ENCODE measurements around the gene SLCO1B3. TPM values are rescaled to one million over a fixed set of nuclear protein-coding genes. Genes with fewer than 3 reads are reported as not detected.

The SLCO1B3 gene
- total RNA-seq, 1 experiment from 2014 or later: not detected

DNA sequence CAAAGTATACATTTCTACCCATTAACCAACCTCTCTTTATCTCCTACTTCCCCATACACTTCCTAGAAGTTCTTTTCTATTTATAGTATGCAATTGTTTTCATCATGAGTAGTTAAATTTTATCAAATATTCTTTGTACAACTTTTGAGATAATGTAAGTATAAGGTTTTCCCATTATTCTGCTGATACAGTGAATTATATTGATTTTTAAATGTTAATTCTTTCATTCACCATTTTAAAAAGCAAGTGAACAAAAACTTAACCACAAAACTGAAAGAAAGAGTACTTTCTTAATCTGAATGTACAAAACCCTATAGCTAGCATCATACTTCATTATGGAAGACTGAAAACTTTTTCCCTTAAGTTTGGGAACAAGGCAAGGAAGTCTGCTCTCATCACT, 9.5 kb upstream of the SLCO1B3 start:
- Histone ChIP-seq H2AK5ac (ENCODE audit: insufficient read length, low read length) (no peak overlapping the region), H3T11ph (ENCODE audit: low read length) (no peak overlapping the region), H3K4ac (ENCODE audit: low read depth, low read length) (no peak overlapping the region), H3K27me3 (ENCODE audit: insufficient read depth, low read length) (no peaks in the 10 kb centered on the region), H2BK120ac (ENCODE audit: low read depth, low read length, poor library complexity, severe bottlenecking) (no peak overlapping the region), H2BK20ac (ENCODE audit: low read depth, low read length, poor library complexity, severe bottlenecking) (no peak overlapping the region), H3K4me2 (ENCODE audit: insufficient read depth, insufficient read length, low read length) (no peak overlapping the region), H3K79me1 (ENCODE audit: insufficient read depth, low read depth, low read length, poor library complexity, severe bottlenecking) (no peaks in the 10 kb centered on the region), H4K91ac (ENCODE audit: insufficient read length, low read depth, low read length) (no peak overlapping the region), H3K14ac (ENCODE audit: insufficient read depth, low read length) (no peak overlapping the region), H4K5ac (ENCODE audit: insufficient read length, low read depth, low read length) (no peak overlapping the region), H3K79me2 (ENCODE audit: insufficient read depth, low read length) (no peaks in the 10 kb centered on the region), H2BK12ac (ENCODE audit: insufficient read length, low read depth, low read length) (no peak overlapping the region), H3K27ac (ENCODE audit: insufficient read length, low read depth, low read length) (no peak overlapping the region), H4K20me1 (ENCODE audit: control insufficient read depth, insufficient read depth, insufficient read length) (no peaks in the 10 kb centered on the region), H3K4me1 (ENCODE audit: insufficient read depth, low read length) (no peaks in the 10 kb centered on the region), H3K9me3 (ENCODE audit: control insufficient read depth, low read depth, low read length) (no peaks in the 10 kb centered on the region), H2AFZ (ENCODE audit: low read length) (no peak overlapping the region), H3K56ac (ENCODE audit: insufficient read length, low read depth, low read length) (no peak overlapping the region), H3K18ac (ENCODE audit: insufficient read length, low read depth, low read length) (no peak overlapping the region), H3K23ac (ENCODE audit: insufficient read length, low read depth, low read length) (no peak overlapping the region), H3K9ac (ENCODE audit: extremely low read depth, insufficient read length, low read length) (no peak overlapping the region), H2BK15ac (ENCODE audit: low read depth, low read length) (no peak overlapping the region), H4K8ac (replicated peaks; ENCODE audit: insufficient read length, low read depth, low read length) (no peak overlapping the region), H3K23me2 (ENCODE audit: insufficient read length, low read depth, low read length, poor library complexity, severe bottlenecking) (no peaks in the 10 kb centered on the region), H2BK5ac (ENCODE audit: insufficient read length, low read length) (no peak overlapping the region)
- Mint-ChIP-seq H3K27me3 (ENCODE audit: low read depth) (no peaks in the 10 kb centered on the region), H3K27ac (no peak overlapping the region), H3K4me3 (no peak overlapping the region), H3K4me1 (peaks cover 0 to 4% of the 10 kb centered on the region in 2 experiments; a peak in 1 of 4 replicates), H3K9me3 (no peaks in the 10 kb centered on the region), H3K36me3 (ENCODE audit: insufficient read depth in 1 of 3, low read depth in 3 of 3) (no peaks in the 10 kb centered on the region)
- TF ChIP-seq, protein P1, sequence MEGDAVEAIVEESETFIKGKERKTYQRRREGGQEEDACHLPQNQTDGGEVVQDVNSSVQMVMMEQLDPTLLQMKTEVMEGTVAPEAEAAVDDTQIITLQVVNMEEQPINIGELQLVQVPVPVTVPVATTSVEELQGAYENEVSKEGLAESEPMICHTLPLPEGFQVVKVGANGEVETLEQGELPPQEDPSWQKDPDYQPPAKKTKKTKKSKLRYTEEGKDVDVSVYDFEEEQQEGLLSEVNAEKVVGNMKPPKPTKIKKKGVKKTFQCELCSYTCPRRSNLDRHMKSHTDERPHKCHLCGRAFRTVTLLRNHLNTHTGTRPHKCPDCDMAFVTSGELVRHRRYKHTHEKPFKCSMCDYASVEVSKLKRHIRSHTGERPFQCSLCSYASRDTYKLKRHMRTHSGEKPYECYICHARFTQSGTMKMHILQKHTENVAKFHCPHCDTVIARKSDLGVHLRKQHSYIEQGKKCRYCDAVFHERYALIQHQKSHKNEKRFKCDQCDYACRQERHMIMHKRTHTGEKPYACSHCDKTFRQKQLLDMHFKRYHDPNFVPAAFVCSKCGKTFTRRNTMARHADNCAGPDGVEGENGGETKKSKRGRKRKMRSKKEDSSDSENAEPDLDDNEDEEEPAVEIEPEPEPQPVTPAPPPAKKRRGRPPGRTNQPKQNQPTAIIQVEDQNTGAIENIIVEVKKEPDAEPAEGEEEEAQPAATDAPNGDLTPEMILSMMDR (conservative IDR thresholded peaks at IDR 0.05): no peak
- DNase-seq: no peak

All from H9 (cell line).